Natural killer cell treated with Interleukin-12 subunit alpha and Interleukin-12 subunit beta and Interleukin-15 and Interleukin-18, amount 100 ng/mL, for 72 hours (primary cell): ENCODE data around the gene MDK. TPM values are rescaled to one million over a fixed set of nuclear protein-coding genes. Genes with fewer than 3 reads are reported as not detected.
"Not testable (repeated sequence)": the region's sequence is repeated elsewhere in the genome, so short reads cannot be mapped to it uniquely, and the experiment has no call there.

Source experiments
- ATAC-seq, 2 donors: fragments of 150-1000 bp; cut with Tn5 transposase in 1 of 2; sonication (Bioruptor Pico), chemical (Tn5 transposase) in 1 of 2; 2 replicates each; pipeline ENCODE4 v1.10.0; 2021
- DNase-seq: peaks from one replicate; pipeline ENCODE4 v3.0.0; 2022; ENCODE audit warnings: low spot score
- H3K27ac Mint-ChIP-seq, 2 donors: 1 replicate in 1 of 2; 2 replicates in 1 of 2; pipeline ENCODE4 v1.8.0; 2022; ENCODE audit warnings: mixed read lengths in 2 of 2, mild to moderate bottlenecking in 1 of 2, moderate library complexity in 1 of 2
- H3K27me3 Mint-ChIP-seq, 2 donors: 1 replicate in 1 of 2; 2 replicates in 1 of 2; pipeline ENCODE4 v1.8.0; 2022; ENCODE audit warnings: mixed read lengths in 2 of 2
- H3K36me3 Mint-ChIP-seq: one replicate; pipeline ENCODE4 v1.8.0; 2022; ENCODE audit warnings: mixed read lengths
- H3K4me1 Mint-ChIP-seq, 2 donors: 1 replicate in 1 of 2; 2 replicates in 1 of 2; pipeline ENCODE4 v1.8.0; 2022; ENCODE audit warnings: low read depth in 2 of 2, mixed read lengths in 2 of 2, mild to moderate bottlenecking in 1 of 2
- H3K4me3 Mint-ChIP-seq: one replicate; pipeline ENCODE4 v1.8.0; 2022; ENCODE audit warnings: mixed read lengths
- H3K9me3 Mint-ChIP-seq: 2 replicates; pipeline ENCODE4 v1.8.0; 2022; ENCODE audit warnings: mixed read lengths
- total RNA-seq, 2 donors: library from RNA; stranded (reverse); gene quantifications; one replicate each; pipeline ENCODE4 v1.2.3, GENCODE V29; 2022

MDK gene
- total RNA-seq, 2 donors from 2014 or later, result 1.4 to 4.0 TPM

GRCh38 chr11:46378296-46378695 is 3.2 kb upstream of the MDK start:
- Mint-ChIP-seq H3K9me3 (no peaks in the 10 kb centered on the region), H3K36me3 (no peaks in the 10 kb centered on the region), H3K4me3 (no peak overlapping the region), H3K27ac (no peak overlapping the region), H3K4me1 (peaks cover 8 to 11% of the 10 kb centered on the region in 2 donors), H3K27me3 (peaks cover 0 to 4% of the 10 kb centered on the region in 2 donors)
- ATAC-seq, result no peak
- DNase-seq, result no peak

DNA sequence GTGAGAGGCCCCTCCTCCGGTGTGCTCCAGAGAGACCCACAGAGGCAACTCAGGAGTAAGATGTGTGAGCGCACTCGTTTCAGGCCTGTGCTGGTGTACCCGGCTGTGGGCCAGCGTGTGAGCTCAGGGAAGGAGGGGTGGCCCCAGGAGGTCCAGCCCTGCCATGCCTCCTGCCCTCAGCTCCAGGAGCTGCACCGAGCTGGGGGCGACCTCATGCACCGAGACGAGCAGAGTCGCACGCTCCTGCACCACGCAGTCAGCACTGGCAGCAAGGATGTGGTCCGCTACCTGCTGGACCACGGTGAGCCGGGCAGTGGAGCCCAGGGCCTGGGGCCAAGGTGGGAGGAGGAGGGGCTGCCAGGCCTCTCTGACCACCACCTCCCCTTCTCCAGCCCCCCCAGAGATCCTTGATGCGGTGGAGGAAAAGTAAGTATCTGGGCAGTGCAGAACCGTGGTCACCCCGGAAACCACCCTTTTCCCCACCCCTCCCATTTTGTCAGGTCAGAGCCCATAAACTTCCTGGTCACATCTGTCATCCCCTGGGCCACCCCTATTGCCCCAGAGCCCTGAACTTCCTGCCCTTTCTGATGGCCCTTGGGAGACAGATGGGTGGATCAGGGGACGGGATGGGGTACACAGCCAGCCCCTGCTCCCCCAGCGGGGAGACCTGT is 2.5 kb upstream of the MDK start:
- Mint-ChIP-seq H3K36me3 (no peaks in the 10 kb centered on the region), H3K27me3 (peaks cover 0 to 4% of the 10 kb centered on the region in 2 donors), H3K9me3 (no peaks in the 10 kb centered on the region), H3K4me1 (peaks cover 8 to 11% of the 10 kb centered on the region in 2 donors), H3K4me3 (no peak overlapping the region), H3K27ac (peak overlapping the region in 1 of 2 donors; percentile 37)
- no peak for DNase-seq
- peak in 1 of 2 donors; percentile 4 for ATAC-seq

DNA sequence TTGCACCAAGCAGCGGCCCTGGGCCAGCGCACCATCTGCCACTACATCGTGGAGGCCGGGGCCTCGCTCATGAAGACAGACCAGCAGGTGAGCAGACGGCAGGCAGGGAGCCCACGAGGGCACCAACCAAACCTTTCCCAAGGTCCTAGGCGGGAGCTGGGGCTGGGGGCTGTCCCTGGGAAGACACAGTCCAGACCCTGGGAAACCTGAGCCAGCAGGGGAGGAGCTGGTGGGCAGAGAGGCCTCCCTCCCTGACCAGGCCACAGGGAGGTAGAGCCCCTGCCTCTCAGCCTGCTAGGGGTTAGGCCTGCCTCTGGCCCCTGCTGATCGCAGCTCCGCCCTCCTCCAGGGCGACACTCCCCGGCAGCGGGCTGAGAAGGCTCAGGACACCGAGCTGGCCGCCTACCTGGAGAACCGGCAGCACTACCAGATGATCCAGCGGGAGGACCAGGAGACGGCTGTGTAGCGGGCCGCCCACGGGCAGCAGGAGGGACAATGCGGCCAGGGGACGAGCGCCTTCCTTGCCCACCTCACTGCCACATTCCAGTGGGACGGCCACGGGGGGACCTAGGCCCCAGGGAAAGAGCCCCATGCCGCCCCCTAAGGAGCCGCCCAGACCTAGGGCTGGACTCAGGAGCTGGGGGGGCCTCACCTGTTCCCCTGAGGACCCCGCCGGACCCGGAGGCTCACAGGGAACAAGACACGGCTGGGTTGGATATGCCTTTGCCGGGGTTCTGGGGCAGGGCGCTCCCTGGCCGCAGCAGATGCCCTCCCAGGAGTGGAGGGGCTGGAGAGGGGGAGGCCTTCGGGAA is 1.8 kb upstream of the MDK start:
- ATAC-seq, H3K4me3 Mint-ChIP-seq: not testable (repeated sequence)
- H3K27ac Mint-ChIP-seq, result peak overlapping the region in 1 of 2 donors; percentile 37

DNA sequence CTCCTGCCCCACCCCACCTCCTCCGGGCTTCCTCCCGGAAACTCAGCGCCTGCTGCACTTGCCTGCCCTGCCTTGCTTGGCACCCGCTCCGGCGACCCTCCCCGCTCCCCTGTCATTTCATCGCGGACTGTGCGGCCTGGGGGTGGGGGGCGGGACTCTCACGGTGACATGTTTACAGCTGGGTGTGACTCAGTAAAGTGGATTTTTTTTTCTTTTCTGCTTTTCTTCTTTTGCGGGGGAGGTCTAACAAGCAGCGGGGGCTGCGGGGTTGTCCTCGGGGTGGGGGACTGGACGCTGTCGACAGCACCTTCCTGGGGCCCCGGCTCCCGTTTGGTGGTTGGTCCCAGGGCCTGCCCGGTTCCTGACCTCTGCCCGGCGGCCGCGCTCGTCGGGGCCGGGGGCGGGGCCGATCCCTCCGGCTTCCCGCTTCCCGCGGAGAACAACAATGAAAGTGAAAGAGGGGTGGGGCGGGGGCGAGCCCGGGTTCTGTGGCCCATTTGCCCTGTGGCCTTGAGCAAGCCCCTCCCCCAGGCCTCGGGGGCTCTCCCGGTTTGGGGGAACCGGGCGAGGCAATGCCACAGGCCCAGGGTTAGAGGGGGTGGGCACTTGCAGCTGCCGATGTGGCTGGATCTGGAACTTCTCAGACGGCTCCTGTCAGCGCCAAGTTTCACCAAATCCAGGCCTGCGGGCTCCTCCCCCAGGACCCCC is 975 bp upstream of the MDK start:
- peak; percentile 76 for DNase-seq
- Mint-ChIP-seq H3K4me3 (peak overlapping the region; percentile 80), H3K36me3 (no peaks in the 10 kb centered on the region), H3K4me1 (peaks cover 8 to 11% of the 10 kb centered on the region in 2 donors), H3K27me3 (peaks cover 0 to 4% of the 10 kb centered on the region in 2 donors), H3K9me3 (no peaks in the 10 kb centered on the region), H3K27ac (no peak overlapping the region)
- ATAC-seq, result peak; percentile 60 to 78

More for the DNA sequence above, 1.8 kb upstream of the MDK start:
- H3K36me3 Mint-ChIP-seq, H3K27me3 Mint-ChIP-seq, H3K9me3 Mint-ChIP-seq, DNase-seq: not testable (repeated sequence)
- peaks cover 8 to 11% of the 10 kb centered on the region in 2 donors for H3K4me1 Mint-ChIP-seq

GRCh38 chr11:46381819-46382645 is 563 bp downstream of the MDK start:
- Mint-ChIP-seq H3K27ac (no peak overlapping the region), H3K4me3 (peak overlapping the region; percentile 30), H3K36me3 (no peaks in the 10 kb centered on the region), H3K9me3 (no peaks in the 10 kb centered on the region), H3K4me1 (peaks cover 14 to 18% of the 10 kb centered on the region in 2 donors), H3K27me3 (peaks cover 13 to 18% of the 10 kb centered on the region in 2 donors)
- DNase-seq (peak; percentile 58), ATAC-seq (no peak)

DNA sequence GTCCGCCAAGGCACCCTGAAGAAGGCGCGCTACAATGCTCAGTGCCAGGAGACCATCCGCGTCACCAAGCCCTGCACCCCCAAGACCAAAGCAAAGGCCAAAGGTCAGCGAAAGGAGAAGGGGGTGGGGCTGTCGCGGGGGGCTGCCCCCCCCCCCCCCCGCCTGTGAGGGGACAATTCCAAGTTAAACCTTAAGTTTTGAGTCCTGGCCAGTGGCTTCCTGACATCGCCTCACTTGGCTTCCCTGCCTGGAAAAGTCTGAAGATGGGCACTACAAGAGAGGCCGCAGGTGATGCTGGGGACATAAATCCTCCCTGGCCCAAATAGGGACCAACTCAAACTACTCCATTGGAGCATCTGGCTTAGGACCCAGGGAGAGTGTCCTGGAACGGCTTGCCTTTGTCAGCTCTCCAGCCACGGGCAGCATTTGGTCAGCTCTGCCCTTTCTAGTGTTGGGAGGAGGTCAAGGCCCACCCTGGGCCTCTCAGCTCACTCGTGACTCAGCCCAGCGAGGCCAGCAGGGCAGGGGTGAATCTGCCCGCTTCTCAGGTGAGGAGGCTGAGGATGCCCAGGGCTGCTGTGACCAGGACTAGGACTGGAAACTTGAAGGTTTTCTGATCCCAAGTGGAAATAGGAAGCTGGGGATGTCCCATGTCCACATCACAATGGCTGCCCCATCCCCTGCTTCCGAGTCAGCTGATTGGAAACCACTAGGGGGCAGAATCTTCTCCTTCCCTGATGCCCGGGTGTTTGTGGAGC is 1.4 kb downstream of the MDK start:
- H3K4me1 Mint-ChIP-seq, result peaks cover 11 to 22% of the 10 kb centered on the region in 2 donors
- H3K27ac Mint-ChIP-seq, result no peak overlapping the region
- no peaks in the 10 kb centered on the region for H3K9me3 Mint-ChIP-seq
- no peak overlapping the region for H3K4me3 Mint-ChIP-seq
- DNase-seq (no peak), ATAC-seq (no peak)
- H3K36me3 Mint-ChIP-seq, result no peaks in the 10 kb centered on the region
- H3K27me3 Mint-ChIP-seq, result peaks cover 18 to 21% of the 10 kb centered on the region in 2 donors

GRCh38 chr11:46383404-46383758 is 1.9 kb downstream of the MDK start:
- ATAC-seq, result no peak
- Mint-ChIP-seq H3K27ac (no peak overlapping the region), H3K27me3 (peaks cover 24 to 27% of the 10 kb centered on the region in 2 donors), H3K4me1 (peaks cover 11 to 28% of the 10 kb centered on the region in 2 donors), H3K9me3 (no peaks in the 10 kb centered on the region), H3K4me3 (no peak overlapping the region), H3K36me3 (no peaks in the 10 kb centered on the region)
- no peak for DNase-seq

DNA sequence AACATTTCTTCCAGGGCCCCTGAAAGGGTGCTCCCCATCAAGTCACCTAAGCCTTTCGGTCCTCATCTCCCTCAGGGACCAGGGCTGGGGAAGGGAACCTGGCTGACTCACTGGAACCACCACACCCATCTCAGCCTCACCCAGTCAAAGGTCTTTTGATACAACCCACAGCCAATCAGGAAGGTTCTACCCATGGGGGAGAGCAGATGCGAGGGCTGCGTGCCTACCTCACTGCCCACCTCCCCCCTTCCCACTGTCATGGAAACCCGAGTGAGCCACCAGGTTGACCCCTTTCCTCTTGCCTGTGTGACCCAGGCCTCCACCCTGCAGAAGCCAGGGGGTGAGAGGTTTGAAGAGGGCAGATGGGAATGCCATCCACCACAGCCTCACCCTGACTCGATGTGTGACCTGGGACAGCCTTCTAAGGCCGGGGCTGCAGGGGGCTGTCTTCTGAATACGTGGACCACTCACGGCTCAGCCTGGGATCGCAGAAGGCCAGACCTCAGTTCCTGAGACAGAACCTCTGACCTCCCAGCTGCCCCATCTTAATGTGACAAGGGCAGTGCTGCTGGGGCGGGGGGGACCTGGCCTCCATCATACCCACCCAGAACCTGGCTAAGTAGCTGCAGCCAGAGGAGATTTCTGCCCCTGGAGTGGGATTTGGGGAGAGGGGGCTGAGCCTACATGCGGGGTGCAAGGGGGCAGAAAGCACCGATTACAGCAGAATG is 2.7 kb downstream of the MDK start:
- H3K36me3 Mint-ChIP-seq, result no peaks in the 10 kb centered on the region
- H3K4me3 Mint-ChIP-seq, result no peak overlapping the region
- H3K9me3 Mint-ChIP-seq, result no peaks in the 10 kb centered on the region
- peaks cover 10 to 28% of the 10 kb centered on the region in 2 donors for H3K4me1 Mint-ChIP-seq
- H3K27ac Mint-ChIP-seq, result no peak overlapping the region
- DNase-seq, result no peak
- H3K27me3 Mint-ChIP-seq, result peaks cover 27 to 29% of the 10 kb centered on the region in 2 donors
- no peak for ATAC-seq

DNA sequence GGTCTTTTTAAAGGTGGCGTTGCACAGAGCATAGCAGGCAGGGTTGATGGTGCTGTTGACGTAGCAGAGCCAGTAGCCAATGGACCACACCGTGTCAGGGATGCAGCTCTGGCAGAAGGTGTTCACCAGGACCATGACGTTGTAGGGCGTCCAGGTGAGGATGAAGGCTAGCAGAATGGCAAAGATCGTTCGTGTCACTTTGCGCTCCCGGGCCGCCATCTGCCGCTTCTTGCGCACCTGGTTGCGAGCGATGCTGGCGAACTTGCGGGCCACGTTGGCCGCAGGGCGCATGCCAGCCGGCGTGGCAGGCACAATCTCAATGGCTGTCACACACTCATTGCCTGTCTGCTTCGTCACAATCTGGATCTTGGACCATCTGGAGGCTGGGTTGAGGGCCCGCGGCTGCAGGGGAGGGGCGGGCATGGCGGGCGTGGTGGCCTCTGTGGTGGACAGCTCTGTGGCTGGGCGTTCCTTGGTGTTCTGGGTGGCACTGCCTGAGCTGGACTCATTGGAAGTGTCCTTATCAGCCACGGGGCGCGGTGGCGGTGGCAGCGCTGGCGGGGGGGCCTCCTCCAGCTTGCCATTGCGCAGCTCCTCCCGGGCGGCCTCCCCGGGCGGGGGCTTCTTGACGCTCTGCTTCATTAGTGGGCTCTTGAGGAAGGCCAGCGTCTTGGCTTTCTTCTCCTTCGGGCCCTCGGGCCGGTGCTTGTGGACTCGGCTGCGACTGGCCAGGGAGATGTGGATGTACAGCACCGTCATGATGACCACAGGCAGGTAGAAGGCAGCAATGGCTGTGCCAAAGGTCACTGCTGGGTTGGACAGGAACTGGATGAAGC is 3.9 kb downstream of the MDK start:
- Mint-ChIP-seq H3K4me1 (peaks cover 6 to 31% of the 10 kb centered on the region in 2 donors), H3K9me3 (no peaks in the 10 kb centered on the region), H3K27me3 (peaks cover 27 to 35% of the 10 kb centered on the region in 2 donors), H3K36me3 (no peaks in the 10 kb centered on the region), H3K4me3 (no peak overlapping the region), H3K27ac (no peak overlapping the region)
- ATAC-seq (no peak), DNase-seq (no peak)

DNA sequence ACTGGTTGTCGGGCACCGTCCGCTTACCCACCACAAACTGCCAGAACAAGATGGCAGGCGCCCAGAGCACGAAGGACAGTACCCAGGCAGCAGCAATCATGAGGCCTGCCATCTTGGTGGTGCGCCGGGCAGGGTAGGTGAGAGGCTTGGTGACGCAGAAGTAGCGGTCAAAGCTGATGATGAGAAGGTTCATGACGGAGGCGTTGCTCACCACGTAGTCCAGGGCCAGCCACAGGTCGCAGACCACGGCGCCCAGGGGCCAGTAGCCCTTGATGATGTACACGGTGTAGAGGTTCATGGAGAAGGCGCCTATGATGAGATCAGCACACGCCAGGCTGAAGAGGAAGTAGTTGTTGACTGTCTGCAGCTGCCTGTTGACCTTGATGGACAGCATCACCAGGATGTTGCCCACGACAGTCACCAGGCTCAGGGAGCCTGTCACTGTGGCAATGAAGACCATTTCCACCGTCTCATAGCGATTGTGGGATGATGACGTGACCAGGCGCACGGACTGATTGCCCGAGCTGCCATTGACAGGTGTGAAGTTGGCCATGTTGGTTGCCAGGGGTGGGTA is 4.6 kb downstream of the MDK start:
- Mint-ChIP-seq H3K4me3 (no peak overlapping the region), H3K9me3 (no peaks in the 10 kb centered on the region), H3K36me3 (no peaks in the 10 kb centered on the region), H3K4me1 (peaks cover 6 to 29% of the 10 kb centered on the region in 2 donors), H3K27ac (no peak overlapping the region), H3K27me3 (peaks cover 27 to 35% of the 10 kb centered on the region in 2 donors)
- ATAC-seq (no peak), DNase-seq (no peak)

GRCh38 chr11:46386674-46387073 is 5.2 kb downstream of the MDK start:
- Mint-ChIP-seq H3K4me1 (peaks cover 6 to 29% of the 10 kb centered on the region in 2 donors), H3K9me3 (no peaks in the 10 kb centered on the region), H3K27ac (no peak overlapping the region), H3K4me3 (no peak overlapping the region), H3K27me3 (peaks cover 27 to 35% of the 10 kb centered on the region in 2 donors), H3K36me3 (no peaks in the 10 kb centered on the region)
- DNase-seq (no peak), ATAC-seq (no peak)
